HG03095 (cell line): Measurements from ENCODE around the gene YIPF2.
"Not testable (repeated sequence)": the region's sequence is repeated elsewhere in the genome, so short reads cannot be mapped to it uniquely, and the experiment has no call there.

Experiments used
- ATAC-seq: cut with Tn5 transposase; IDR thresholded peaks from one replicate; pipeline ENCODE4 v1.9.1; 2021; ENCODE audit warnings: moderate library complexity; ENCODE audit not compliant: unreplicated experiment

The YIPF2 gene

DNA sequence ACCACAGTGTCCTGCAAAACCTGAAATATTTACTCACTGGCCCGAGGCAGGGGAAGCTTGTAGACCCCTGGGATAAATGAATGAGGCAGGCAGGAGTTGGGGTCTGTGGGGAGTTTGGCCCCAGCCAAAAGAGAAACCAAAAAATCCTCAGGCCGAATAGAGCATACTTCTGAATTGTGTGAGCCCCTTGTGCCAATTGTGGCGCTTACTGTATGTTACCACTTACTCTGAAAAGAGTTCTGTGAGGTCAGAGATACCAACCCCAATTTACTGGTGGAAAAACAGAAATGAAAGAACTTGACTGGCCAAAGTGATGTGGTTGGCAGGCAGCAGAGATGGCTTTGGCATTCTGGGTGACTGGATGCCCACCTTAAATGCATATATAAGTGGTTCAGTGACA, 50.2 kb downstream of the YIPF2 start:
- no peak for ATAC-seq

DNA sequence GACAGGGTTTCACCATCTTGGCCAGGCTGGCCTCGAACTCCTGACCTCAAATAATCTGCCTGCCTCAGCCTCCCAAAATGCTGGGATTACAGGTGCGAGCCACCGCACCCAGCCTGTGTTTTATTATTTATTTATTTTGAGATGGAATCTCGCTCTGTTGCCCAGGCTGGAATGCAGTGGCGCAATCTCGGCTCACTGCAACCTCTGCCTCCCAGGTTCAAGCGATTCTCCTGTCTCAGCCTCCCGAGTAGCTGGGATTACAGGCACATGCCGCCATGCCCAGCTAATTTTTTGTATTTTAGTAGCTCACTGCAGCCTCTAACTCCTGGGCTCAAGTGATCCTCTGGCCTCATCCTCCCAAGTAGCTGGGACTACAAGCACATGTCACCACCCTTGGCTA, 50.8 kb downstream of the YIPF2 start:
- ATAC-seq = not testable (repeated sequence)

DNA sequence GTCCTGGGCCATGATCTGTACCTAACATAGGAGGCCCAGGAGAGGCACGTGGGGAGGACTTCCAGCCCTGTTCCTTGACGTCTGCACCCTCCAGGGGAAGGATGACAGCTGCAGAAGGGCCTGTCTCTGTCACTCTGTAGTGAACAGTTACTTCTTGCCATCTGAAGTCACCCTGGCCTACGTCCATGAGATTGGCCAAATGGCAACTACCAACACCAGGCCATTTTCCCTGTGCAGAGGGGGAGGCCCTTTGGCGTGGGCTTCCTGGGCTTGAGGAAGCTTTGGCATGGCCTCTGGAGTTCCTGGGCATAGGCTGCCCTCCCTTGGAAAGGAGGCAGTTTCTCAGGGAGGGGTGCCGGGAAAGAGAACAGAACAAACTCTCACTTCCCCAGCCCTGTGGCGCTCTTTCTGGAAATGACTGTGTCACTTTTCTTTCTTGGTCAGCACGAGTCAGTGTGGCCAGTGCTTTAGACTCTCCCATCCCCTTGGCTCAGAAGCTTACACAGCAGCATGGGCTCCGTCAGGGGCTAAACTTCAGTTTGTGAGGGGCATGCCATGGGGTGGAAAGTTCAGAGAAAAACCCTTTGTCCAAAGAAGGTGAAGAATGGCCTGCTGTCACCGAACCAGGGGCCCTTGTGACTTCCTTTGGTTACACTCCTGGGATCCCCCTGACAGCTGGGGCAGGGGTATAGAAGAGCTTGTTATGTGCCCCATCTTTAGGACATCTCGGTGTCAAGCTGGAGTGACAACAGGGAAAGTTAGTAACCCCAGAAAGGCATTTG, 51.8 kb downstream of the YIPF2 start:
- peak; percentile 54 for ATAC-seq

DNA sequence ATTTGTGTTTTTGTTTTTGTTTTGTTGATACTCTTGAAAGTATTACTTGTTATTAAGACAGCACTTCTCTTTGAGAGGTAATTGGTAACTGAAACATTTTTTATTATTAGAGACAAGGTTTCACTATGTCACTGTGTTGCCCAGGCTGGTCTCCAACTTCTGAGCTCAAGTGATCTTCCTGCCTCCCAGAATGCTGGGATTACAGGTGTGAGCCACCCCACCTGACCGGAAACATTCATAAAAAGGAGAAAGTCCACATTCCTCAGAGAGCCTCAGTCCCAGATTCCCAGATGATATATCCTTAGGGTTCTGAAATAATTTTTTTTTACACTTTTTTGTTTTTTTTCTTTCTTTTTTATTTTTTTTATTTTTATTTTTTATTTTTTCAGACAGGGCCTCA, 54.4 kb downstream of the YIPF2 start:
- no peak for ATAC-seq

DNA sequence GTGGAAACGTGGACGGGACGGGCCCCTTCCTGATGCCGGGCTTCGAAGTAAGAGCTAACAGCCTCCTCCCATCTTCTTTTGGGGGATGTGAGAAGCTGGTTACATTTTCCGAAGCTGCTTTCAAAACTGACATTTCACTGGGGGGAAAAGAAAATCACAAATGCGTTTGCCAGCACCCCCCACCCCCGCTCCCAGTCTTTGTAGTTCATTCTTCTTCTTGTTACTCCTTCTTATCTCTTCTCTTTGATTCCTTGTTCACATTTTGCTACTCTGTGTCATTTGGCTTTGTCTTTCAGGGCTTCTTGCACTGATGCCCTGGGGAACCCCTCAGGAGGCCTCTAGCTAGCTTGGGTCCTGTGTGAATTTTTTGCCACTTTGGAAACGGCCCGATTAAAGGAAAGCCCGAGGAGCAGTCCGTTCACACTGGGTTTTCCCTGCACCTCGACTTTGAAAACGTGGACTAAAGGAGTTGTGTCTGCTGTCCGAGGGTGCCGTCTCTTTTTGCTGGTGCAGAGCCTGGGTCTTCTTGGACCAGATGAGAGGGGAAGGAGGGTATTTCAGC, 55.8 kb downstream of the YIPF2 start:
- ATAC-seq = no peak
